GM21786 (cell line): ENCODE data around the gene OR6J1.
"Not testable (repeated sequence)": the region's sequence is repeated elsewhere in the genome, so short reads cannot be mapped to it uniquely, and the experiment has no call there.

Source experiments
- ATAC-seq: cut with Tn5 transposase; IDR thresholded peaks from one replicate; pipeline ENCODE4 v1.9.1; 2021; ENCODE audit not compliant: unreplicated experiment

Gene OR6J1

GRCh38 chr14:22644305-22644635 is at the start of gene OR6J1:
Gene OR6J1 (minus strand): TSS chr14:22644352. CDS start chr14:22634811, 9,541 bp downstream.
- ATAC-seq, result no peak

- no peak for ATAC-seq
These were observed 48.0 kb upstream of the OR6J1 start for GRCh38 chr14:22692194-22692593.

- no peak for ATAC-seq
These were observed 47.0 kb upstream of the OR6J1 start for GRCh38 chr14:22691171-22691570.

- no peak for ATAC-seq
These were observed 45.0 kb upstream of the OR6J1 start for GRCh38 chr14:22689199-22689598.

GRCh38 chr14:22687969-22688368 is 43.8 kb upstream of the OR6J1 start:
- not testable (repeated sequence) for ATAC-seq

GRCh38 chr14:22686176-22686611 is 42.0 kb upstream of the OR6J1 start:
- ATAC-seq, result not testable (repeated sequence)

GRCh38 chr14:22685467-22685866 is 41.3 kb upstream of the OR6J1 start:
- ATAC-seq, result no peak

GRCh38 chr14:22683428-22683827 is 39.3 kb upstream of the OR6J1 start:
- ATAC-seq, result not testable (repeated sequence)

- no peak for ATAC-seq
These were observed 34.1 kb upstream of the OR6J1 start for GRCh38 chr14:22678221-22678620.

GRCh38 chr14:22677551-22677950 is 33.4 kb upstream of the OR6J1 start:
- not testable (repeated sequence) for ATAC-seq

- no peak for ATAC-seq
These were observed 27.5 kb upstream of the OR6J1 start for GRCh38 chr14:22671622-22672021.

GRCh38 chr14:22668863-22669262 is 24.7 kb upstream of the OR6J1 start:
- ATAC-seq, result no peak

- ATAC-seq, result peak; percentile 66
These were observed 24.3 kb upstream of the OR6J1 start for GRCh38 chr14:22668417-22668816.

- no peak for ATAC-seq
These were observed 23.7 kb upstream of the OR6J1 start for GRCh38 chr14:22667881-22668280.

GRCh38 chr14:22666203-22666893 is 22.2 kb upstream of the OR6J1 start:
- ATAC-seq, result no peak

GRCh38 chr14:22664261-22664660 is 20.1 kb upstream of the OR6J1 start:
- no peak for ATAC-seq

- ATAC-seq, result no peak
These were observed 16.5 kb upstream of the OR6J1 start for GRCh38 chr14:22660654-22661053.

- no peak for ATAC-seq
These were observed 14.8 kb upstream of the OR6J1 start for GRCh38 chr14:22658946-22659345.

- ATAC-seq, result no peak
These were observed 13.7 kb upstream of the OR6J1 start for GRCh38 chr14:22657861-22658260.

- no peak for ATAC-seq
These were observed 13.0 kb upstream of the OR6J1 start for GRCh38 chr14:22656945-22657731.

GRCh38 chr14:22656226-22656625 is 12.1 kb upstream of the OR6J1 start:
- no peak for ATAC-seq

GRCh38 chr14:22653012-22653621 is 9.0 kb upstream of the OR6J1 start:
- ATAC-seq, result no peak
